Neural cell (in vitro differentiated cells): Measurements from ENCODE around the gene GMEB2. TPM values are rescaled to one million over a fixed set of nuclear protein-coding genes. Genes with fewer than 3 reads are reported as not detected.
A peak's percentile ranks its signal among the peaks of the same experiment; 100 is the strongest.

ENCODE experiments used
- H2AFZ ChIP-seq: fragments of 200-600, 300-800 bp; sonication (generic), shearing (Covaris generic); 2 replicates; pipeline ENCODE4 v1.6.0; 2014; ENCODE audit warnings: low read depth, mild to moderate bottlenecking, antibody characterized with exemption, low read length, moderate library complexity
- H3F3A ChIP-seq: fragments of 200-600 bp; shearing (Covaris generic); 2 replicates; pipeline ENCODE4 v1.6.1; 2016; ENCODE audit warnings: mild to moderate bottlenecking, moderate library complexity, mixed read lengths, antibody characterized with exemption, low read length; ENCODE audit not compliant: insufficient read depth, poor library complexity, severe bottlenecking
- H3K27ac ChIP-seq: fragments of 200-600, 300-800 bp; sonication (generic), shearing (Covaris generic); 2 replicates; pipeline ENCODE4 v1.5.1; 2014; ENCODE audit warnings: mild to moderate bottlenecking, low read length, moderate library complexity
- H3K27me3 ChIP-seq: fragments of 300-800, 200-600 bp; sonication (generic), shearing (Covaris generic); 2 replicates; pipeline ENCODE4 v1.6.0; 2014; ENCODE audit warnings: mild to moderate bottlenecking, low read depth, low read length, moderate library complexity; ENCODE audit not compliant: insufficient read depth
- H3K36me3 ChIP-seq: fragments of 300-800, 200-600 bp; sonication (generic), shearing (Covaris generic); 2 replicates; pipeline ENCODE4 v1.5.1; 2014; ENCODE audit warnings: mild to moderate bottlenecking, antibody characterized with exemption, low read length, moderate library complexity; ENCODE audit not compliant: insufficient read depth
- H3K4me2 ChIP-seq: fragments of 300-800, 200-600 bp; sonication (generic), shearing (Covaris generic); 2 replicates; pipeline ENCODE4 v1.6.0; 2014; ENCODE audit warnings: mild to moderate bottlenecking, low read length
- H3K4me3 ChIP-seq: fragments of 300-800, 200-600 bp; sonication (generic), shearing (Covaris generic); 2 replicates; pipeline ENCODE4 v1.5.1; 2014; ENCODE audit warnings: mild to moderate bottlenecking, low read length, moderate library complexity
- H3K79me2 ChIP-seq: fragments of 200-600 bp; shearing (Covaris generic); replicated peaks from 2 replicates; pipeline ENCODE4 v1.6.0; 2014; ENCODE audit warnings: mild to moderate bottlenecking, low read length, moderate library complexity; ENCODE audit not compliant: insufficient read depth
- H3K9ac ChIP-seq: fragments of 300-800, 200-600 bp; sonication (generic), shearing (Covaris generic); 2 replicates; pipeline ENCODE4 v1.6.1; 2016; ENCODE audit warnings: mild to moderate bottlenecking, low read length, mixed read lengths
- H3K9me2 ChIP-seq: fragments of 200-600 bp; shearing (Covaris generic); 2 replicates; pipeline ENCODE4 v1.6.1; 2016; ENCODE audit warnings: mild to moderate bottlenecking, low read length, mixed read lengths; ENCODE audit not compliant: insufficient read depth
- H3K9me3 ChIP-seq: fragments of 200-600, 300-800 bp; sonication (generic), shearing (Covaris generic); 2 replicates; pipeline ENCODE4 v1.6.1; 2016; ENCODE audit warnings: mild to moderate bottlenecking, mixed run types, low read length, moderate library complexity, mixed read lengths
- H4K20me1 ChIP-seq: fragments of 200-600 bp; shearing (Covaris generic); 2 replicates; pipeline ENCODE4 v1.6.1; 2016; ENCODE audit warnings: mild to moderate bottlenecking, mixed run types; ENCODE audit not compliant: insufficient read depth
- EP300 ChIP-seq: fragments of 450-650 bp; conservative IDR thresholded peaks from 2 replicates; pipeline ENCODE4 v1.6.1; 2014; ENCODE audit warnings: antibody characterized with exemption, mild to moderate bottlenecking, moderate library complexity; ENCODE audit not compliant: poor library complexity, severe bottlenecking
- EZH2 ChIP-seq: fragments of 200-600, 300-800 bp; shearing (Covaris generic), sonication (generic); IDR thresholded peaks from 2 replicates; pipeline ENCODE4 v1.6.1; 2014; ENCODE audit warnings: antibody characterized with exemption, low read length, borderline replicate concordance, mild to moderate bottlenecking; ENCODE audit not compliant: insufficient read depth, poor library complexity, severe bottlenecking
- MXI1 ChIP-seq: fragments of 450-650 bp; conservative IDR thresholded peaks from 2 replicates; pipeline ENCODE4 v1.6.1; 2014; ENCODE audit warnings: antibody characterized with exemption, mild to moderate bottlenecking; ENCODE audit not compliant: poor library complexity, severe bottlenecking
- POLR2AphosphoS5 ChIP-seq: IDR thresholded peaks from 2 replicates; pipeline ENCODE4 v1.6.1; 2012
- RAD21 ChIP-seq: fragments of 450-650 bp; conservative IDR thresholded peaks from 2 replicates; pipeline ENCODE4 v1.6.1; 2014; ENCODE audit warnings: antibody characterized with exemption, mild to moderate bottlenecking, moderate library complexity
- SMC3 ChIP-seq: fragments of 450-650 bp; conservative IDR thresholded peaks from 2 replicates; pipeline ENCODE4 v1.6.1; 2014; ENCODE audit warnings: antibody characterized with exemption, mild to moderate bottlenecking, moderate library complexity; ENCODE audit not compliant: poor library complexity
- TAF1 ChIP-seq: IDR thresholded peaks from 2 replicates; pipeline ENCODE4 v1.6.1; 2012; ENCODE audit warnings: low read depth
- polyA plus RNA-seq: library from polyadenylated mRNA; depleted of rRNA; stranded (reverse); fragments of >200 nt; gene quantifications from 2 replicates; pipeline ENCODE4 v1.2.3, GENCODE V29; 2014
- TF ChIP-seq, protein P1 (sequence below): fragments of 450-650 bp; IDR thresholded peaks from 2 replicates; pipeline ENCODE4 v1.5.1; 2014; ENCODE audit warnings: antibody characterized with exemption, mild to moderate bottlenecking, moderate library complexity; ENCODE audit not compliant: poor library complexity, severe bottlenecking
- TF ChIP-seq, protein P2 (sequence below): IDR thresholded peaks from 2 replicates; pipeline ENCODE4 v1.6.1; 2012; ENCODE audit warnings: borderline replicate concordance

GMEB2 gene
- polyA plus RNA-seq, 1 donor from 2014 or later: 13.7 TPM

DNA sequence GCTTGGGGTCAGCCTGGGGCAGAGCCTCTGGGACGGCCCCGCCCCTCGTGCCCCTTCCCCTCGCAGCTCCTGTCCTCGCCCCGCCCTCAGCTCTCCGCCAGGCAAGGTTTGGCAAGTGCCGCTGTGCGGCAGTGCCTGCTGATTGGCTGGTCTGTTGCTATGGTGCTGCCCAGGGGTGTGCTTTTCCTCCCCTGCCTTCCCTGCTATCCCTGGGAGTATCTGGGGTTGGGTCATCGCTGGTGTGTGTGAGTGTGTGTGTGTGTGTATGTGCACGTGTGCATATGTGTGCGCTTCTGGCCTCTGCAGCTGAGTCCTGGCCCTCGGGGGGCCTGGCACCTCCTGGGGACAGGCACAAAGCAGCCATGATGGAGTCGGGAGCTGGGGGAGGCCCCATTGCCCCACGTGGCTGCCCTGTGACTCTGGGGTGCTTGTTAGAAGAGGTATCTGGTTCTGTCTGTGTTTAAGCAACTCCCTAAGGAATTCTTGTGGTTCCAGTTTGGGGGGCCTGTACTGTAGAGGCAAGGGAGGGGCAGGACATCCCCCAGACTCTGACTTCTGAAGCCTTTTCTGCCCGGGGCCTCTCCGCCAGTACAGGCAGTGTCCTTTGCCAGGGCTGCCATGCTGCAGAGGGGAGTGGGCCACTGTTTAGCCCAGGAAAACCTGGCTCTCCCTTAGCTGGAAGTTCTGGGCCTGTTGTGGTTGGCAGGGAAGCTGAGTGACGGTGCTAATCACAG lies 38.1 kb upstream of the GMEB2 start:
- Histone ChIP-seq H3F3A (no peaks in the 10 kb centered on the region), H4K20me1 (no peaks in the 10 kb centered on the region), H3K36me3 (no peaks in the 10 kb centered on the region), H3K27ac (peak overlapping the region; percentile 26), H3K27me3 (no peaks in the 10 kb centered on the region), H2AFZ (no peak overlapping the region), H3K9me3 (no peaks in the 10 kb centered on the region), H3K79me2 (no peaks in the 10 kb centered on the region), H3K4me3 (peak overlapping the region; percentile 23), H3K4me2 (no peak overlapping the region), H3K9me2 (no peaks in the 10 kb centered on the region), H3K9ac (peak overlapping the region; percentile 43)
- TF ChIP-seq, protein P1, sequence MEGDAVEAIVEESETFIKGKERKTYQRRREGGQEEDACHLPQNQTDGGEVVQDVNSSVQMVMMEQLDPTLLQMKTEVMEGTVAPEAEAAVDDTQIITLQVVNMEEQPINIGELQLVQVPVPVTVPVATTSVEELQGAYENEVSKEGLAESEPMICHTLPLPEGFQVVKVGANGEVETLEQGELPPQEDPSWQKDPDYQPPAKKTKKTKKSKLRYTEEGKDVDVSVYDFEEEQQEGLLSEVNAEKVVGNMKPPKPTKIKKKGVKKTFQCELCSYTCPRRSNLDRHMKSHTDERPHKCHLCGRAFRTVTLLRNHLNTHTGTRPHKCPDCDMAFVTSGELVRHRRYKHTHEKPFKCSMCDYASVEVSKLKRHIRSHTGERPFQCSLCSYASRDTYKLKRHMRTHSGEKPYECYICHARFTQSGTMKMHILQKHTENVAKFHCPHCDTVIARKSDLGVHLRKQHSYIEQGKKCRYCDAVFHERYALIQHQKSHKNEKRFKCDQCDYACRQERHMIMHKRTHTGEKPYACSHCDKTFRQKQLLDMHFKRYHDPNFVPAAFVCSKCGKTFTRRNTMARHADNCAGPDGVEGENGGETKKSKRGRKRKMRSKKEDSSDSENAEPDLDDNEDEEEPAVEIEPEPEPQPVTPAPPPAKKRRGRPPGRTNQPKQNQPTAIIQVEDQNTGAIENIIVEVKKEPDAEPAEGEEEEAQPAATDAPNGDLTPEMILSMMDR: no peak
- TF ChIP-seq RAD21 (no peak), SMC3 (no peak), EZH2 (no peak)

DNA sequence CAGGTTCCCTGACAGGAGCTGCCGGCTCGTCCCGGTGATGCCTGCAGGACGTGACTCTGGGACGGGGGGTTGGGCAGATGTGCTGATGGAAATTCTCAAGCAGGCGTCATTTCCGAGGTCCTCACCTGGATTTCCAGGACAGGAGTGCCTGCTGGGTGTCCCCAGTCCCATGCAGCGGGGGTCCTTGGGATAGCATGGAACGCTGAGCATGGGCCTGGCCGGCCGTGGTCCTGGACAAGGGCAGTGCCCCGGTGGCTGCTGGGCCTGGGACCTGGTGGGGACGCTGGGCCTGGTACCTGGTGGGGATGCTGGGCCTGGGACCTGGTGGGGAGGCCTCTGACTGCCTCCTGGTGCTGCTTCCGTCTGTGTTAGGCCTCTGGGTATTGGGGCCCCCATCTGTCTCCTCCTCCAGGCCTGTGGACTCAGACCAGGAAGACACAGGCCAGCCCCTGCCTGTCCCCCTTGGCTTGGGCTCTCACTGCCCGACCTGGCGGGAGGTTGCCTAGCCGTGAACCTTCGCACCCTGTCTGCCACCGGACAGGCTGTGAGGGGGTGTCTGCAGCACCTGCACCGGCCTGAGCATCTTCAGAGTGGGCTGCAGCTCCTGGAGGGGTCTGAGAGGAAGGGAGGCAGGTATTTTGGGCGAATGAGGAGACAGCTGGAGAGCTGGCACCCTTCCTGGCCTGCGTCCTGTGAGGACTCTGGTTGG lies 37.4 kb upstream of the GMEB2 start:
- Histone ChIP-seq H3K4me3 (peak overlapping the region; percentile 23), H3K9me3 (no peaks in the 10 kb centered on the region), H3K27me3 (no peaks in the 10 kb centered on the region), H2AFZ (no peak overlapping the region), H3K9me2 (no peaks in the 10 kb centered on the region), H3F3A (no peaks in the 10 kb centered on the region), H4K20me1 (no peaks in the 10 kb centered on the region), H3K36me3 (no peaks in the 10 kb centered on the region), H3K79me2 (no peaks in the 10 kb centered on the region), H3K4me2 (no peak overlapping the region), H3K27ac (peak overlapping the region; percentile 26), H3K9ac (peak overlapping the region; percentile 43)
- TF ChIP-seq, protein P1: no peak
- no peak for TF ChIP-seq TAF1
- TF ChIP-seq MXI1: no peak
- TF ChIP-seq, protein P2, sequence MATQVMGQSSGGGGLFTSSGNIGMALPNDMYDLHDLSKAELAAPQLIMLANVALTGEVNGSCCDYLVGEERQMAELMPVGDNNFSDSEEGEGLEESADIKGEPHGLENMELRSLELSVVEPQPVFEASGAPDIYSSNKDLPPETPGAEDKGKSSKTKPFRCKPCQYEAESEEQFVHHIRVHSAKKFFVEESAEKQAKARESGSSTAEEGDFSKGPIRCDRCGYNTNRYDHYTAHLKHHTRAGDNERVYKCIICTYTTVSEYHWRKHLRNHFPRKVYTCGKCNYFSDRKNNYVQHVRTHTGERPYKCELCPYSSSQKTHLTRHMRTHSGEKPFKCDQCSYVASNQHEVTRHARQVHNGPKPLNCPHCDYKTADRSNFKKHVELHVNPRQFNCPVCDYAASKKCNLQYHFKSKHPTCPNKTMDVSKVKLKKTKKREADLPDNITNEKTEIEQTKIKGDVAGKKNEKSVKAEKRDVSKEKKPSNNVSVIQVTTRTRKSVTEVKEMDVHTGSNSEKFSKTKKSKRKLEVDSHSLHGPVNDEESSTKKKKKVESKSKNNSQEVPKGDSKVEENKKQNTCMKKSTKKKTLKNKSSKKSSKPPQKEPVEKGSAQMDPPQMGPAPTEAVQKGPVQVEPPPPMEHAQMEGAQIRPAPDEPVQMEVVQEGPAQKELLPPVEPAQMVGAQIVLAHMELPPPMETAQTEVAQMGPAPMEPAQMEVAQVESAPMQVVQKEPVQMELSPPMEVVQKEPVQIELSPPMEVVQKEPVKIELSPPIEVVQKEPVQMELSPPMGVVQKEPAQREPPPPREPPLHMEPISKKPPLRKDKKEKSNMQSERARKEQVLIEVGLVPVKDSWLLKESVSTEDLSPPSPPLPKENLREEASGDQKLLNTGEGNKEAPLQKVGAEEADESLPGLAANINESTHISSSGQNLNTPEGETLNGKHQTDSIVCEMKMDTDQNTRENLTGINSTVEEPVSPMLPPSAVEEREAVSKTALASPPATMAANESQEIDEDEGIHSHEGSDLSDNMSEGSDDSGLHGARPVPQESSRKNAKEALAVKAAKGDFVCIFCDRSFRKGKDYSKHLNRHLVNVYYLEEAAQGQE: no peak
- no peak for TF ChIP-seq POLR2AphosphoS5
- TF ChIP-seq EZH2: no peak
- TF ChIP-seq RAD21: no peak
- no peak for TF ChIP-seq SMC3
- no peak for TF ChIP-seq EP300
